Lower leg skin (tissue), 3 donors: Measurements from ENCODE around the gene PPP6R3.

Source experiments
- POLR2A ChIP-seq, 2 donors: fragments of 450-650 bp; IDR thresholded peaks; one replicate each; pipeline ENCODE4 v1.6.1; 2016 to 2017; ENCODE audit warnings: antibody characterized with exemption in 2 of 2, mild to moderate bottlenecking in 1 of 2, moderate library complexity in 1 of 2
- TF ChIP-seq, protein P1 (sequence below), 3 donors: fragments of 450-650 bp; IDR thresholded peaks; one replicate each; pipeline ENCODE4 v1.5.1; 2016; ENCODE audit warnings: antibody characterized with exemption in 3 of 3, mild to moderate bottlenecking in 3 of 3, moderate library complexity in 2 of 3

DNA sequence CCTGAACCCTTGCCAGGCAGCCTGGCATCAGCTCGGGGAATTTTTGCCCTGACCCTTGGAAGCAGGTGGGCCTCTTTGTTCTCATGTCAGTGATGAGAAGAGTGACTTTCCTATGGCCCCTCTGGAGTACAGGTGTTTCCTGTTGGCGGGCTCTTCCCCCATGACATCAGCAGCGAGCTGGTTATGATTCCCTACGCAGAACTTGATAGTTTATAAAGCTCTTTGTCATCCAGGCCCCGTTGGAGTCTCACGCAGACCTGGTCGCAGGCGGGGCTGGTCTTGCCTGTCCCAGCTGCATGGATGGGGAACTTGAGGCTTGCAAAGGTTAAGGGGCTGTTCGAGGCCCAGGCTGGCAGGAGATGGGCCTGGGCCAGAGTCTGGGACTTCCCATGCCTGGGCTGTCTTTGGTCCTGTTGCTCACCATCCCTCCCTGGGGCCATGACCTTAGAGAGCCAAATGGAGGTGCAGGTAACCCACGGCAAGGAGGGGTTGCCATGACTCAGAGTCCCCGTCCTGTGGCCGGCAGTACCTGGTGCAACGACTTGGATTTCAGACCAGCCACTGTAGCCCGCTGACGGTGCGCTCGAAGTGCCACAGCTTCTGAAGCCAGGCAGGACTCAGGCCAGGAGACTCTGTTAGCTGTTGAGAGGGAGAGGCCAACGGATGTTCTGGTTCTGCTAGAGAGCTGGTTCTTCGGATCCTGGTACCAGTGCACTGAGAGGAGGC lies 45.9 kb upstream of the PPP6R3 start:
- TF ChIP-seq, protein P1, sequence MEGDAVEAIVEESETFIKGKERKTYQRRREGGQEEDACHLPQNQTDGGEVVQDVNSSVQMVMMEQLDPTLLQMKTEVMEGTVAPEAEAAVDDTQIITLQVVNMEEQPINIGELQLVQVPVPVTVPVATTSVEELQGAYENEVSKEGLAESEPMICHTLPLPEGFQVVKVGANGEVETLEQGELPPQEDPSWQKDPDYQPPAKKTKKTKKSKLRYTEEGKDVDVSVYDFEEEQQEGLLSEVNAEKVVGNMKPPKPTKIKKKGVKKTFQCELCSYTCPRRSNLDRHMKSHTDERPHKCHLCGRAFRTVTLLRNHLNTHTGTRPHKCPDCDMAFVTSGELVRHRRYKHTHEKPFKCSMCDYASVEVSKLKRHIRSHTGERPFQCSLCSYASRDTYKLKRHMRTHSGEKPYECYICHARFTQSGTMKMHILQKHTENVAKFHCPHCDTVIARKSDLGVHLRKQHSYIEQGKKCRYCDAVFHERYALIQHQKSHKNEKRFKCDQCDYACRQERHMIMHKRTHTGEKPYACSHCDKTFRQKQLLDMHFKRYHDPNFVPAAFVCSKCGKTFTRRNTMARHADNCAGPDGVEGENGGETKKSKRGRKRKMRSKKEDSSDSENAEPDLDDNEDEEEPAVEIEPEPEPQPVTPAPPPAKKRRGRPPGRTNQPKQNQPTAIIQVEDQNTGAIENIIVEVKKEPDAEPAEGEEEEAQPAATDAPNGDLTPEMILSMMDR (IDR thresholded peaks at IDR 0.05), result no peak
- TF ChIP-seq POLR2A (IDR thresholded peaks at IDR 0.05), result no peak
